GM23248 (cell line): ENCODE data around the gene ADGRL1.
"Not testable (repeated sequence)": the region's sequence is repeated elsewhere in the genome, so short reads cannot be mapped to it uniquely, and the experiment has no call there.

Experiments
- EZH2 ChIP-seq: fragments of 200-600 bp; sonication (generic); IDR thresholded peaks from 2 replicates; pipeline ENCODE4 v1.6.1; 2018; ENCODE audit warnings: antibody characterized with exemption, mild to moderate bottlenecking; ENCODE audit not compliant: insufficient read depth, poor library complexity, severe bottlenecking
- EZH2phosphoT487 ChIP-seq: fragments of 200-600 bp; sonication (generic); IDR thresholded peaks from 2 replicates; pipeline ENCODE4 v1.6.1; 2018; ENCODE audit warnings: antibody characterized with exemption, moderate library complexity, mild to moderate bottlenecking, low read depth; ENCODE audit not compliant: insufficient read depth

DNA sequence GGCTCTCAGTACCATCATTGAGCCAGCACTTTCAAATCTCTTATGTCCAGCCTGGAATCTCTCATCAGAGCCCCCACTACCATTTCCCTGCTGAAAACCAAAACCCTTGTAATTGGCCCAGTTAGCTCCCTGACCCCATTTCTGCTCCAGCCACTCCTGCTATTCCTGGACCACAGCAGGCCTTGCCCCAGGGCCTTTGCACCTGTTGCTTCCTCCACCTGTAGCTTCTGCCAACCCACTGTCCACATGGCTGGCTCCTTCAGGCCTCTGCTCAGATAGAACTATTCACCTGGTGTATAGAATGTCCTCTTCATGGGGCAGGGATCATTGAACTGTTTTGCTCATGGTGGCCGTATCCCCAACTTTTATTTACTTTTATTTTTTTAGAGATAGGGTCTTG is 20.3 kb downstream of the ADGRL1 start:
- not testable (repeated sequence) for TF ChIP-seq EZH2phosphoT487, EZH2
